HG02884 (cell line): ENCODE results near the gene IPPK.
"Not testable (repeated sequence)": the region's sequence is repeated elsewhere in the genome, so short reads cannot be mapped to it uniquely, and the experiment has no call there.

Experiments
- ATAC-seq: cut with Tn5 transposase; IDR thresholded peaks from one replicate; pipeline ENCODE4 v1.9.1; 2021; ENCODE audit warnings: mild to moderate bottlenecking, moderate library complexity; ENCODE audit not compliant: unreplicated experiment

Gene IPPK

DNA sequence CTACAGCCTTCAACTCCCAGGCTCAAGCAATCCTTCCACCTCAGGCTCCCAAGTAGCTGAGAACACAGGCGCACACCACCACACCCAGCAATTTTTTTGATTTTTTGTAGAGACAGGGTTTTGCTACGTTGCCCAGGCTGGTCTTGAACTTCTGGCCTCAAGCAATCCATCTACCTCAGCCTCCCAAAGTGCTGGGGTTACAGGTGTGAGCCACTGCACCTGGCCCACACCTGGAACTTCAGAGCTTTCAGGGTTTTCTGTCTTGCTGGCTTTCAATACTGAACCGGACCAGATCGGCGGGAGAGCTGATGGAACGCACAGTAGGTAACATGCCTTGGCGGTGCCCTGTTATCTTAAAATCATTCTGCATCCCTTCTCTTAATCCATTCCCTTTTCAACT lies 30.8 kb downstream of the IPPK start:
- no peak for ATAC-seq

DNA sequence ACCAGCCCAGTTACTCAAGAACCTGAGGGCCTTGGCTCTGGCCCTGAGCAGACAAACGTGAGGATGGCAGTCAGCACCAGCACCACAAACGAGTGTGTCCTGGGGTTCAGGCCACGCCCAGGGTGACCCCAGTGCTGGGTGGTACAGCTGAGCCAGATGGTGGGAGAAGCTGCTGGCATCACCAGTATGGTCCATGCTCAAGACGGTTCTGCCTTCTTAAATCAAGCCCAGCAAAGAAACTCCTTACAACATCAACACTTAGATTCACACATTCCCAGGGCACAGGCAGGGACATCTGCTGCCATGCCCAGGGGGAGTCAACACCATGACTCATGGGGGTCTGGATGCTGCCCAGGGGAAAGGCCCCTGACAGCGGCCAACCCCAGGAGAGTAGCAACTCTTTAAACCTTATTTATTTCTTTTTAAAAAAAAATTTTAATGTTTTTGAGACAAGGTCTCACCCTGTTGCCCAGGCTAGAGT lies 31.3 kb downstream of the IPPK start:
- no peak for ATAC-seq

DNA sequence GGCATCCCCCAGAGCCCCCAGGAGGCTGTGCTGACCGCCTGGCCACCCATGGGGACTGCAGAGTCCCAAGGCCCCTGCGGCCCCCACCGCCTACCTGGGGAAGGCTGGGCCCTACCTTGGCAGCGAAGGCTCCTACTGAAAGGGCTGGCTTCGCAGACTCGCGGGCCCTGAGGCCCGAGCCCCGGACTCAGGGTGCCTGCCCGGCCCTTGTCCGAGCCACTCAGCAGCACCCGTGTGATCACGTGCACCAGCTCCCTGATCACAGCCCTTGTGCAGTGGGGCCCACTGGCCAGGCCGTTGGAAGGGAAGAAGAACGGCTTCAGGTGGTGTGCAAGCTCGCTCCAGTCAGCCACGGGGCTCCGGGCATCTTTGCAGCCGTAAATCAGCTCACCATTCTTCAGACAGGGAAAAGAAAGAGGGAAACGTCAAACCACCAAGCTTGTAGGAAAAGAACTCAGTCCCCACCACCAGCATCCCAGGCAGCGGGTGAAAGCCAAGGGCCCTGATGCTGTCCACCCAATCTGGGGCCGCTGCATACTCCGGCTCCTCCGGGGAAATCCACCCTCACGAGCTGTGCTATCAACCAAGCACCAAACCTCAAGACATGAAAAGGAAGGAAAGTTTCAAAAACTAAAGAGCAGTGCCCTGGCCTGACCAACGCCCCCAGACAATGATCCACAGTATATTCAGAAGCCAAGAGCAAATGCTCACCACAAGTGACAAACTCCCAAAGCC lies 31.9 kb downstream of the IPPK start:
- ATAC-seq = no peak

DNA sequence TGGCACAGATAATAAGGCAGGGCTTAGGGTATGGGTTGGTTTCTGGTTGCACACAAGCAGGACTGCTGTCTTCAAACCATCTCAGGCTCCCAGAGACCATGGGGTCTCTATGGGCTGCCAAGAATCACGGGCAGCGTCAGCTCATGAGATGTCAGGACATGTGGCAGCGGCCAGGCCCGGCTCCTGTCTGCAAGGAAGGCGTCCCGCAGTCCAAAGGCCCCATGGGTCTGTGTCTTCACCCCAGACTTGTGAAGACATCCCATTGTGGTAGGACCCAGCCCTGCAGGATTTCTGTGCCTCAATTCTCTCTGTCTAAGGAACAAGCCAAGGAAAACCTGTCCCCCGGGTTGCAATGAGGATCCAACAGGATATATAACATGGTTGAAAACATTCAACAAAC lies 32.6 kb downstream of the IPPK start:
- no peak for ATAC-seq

DNA sequence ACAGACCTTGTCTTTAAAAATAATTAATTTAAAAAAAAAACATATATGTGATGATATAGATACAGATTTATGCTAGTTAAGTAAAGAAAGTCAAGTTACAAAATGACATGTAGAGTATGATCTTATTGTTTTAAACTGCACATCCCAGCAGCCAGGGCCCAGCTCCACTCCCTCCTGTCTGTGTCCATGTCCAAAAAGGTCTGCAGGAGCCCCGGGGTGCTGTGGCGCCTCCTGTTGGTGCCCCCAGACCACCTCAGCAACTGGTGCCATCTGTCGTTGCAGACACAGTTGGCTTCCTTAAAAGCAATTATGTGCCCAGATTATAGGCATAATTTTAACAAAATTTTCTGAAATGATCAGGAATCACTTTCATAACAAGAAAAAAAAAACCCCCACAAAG lies 33.3 kb downstream of the IPPK start:
- ATAC-seq = no peak

DNA sequence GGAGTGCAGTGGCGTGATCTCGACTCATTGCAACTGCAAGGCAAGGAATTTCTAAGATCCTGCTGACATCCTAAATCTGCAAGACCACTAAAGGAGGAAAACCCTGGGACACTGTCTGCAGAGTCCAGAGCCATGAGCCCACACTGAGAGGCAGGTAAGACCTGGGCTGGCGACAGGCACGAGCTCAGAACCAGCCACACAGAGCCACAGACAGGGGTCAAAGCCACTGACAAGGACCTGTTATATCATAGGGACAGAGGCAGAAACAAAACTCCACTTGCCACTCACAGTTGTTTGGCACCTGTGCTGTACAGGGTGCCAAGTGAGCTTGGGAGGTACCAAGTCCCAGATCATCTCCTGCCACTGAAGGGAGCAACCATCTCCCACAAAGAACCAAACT lies 34.2 kb downstream of the IPPK start:
- ATAC-seq = no peak

DNA sequence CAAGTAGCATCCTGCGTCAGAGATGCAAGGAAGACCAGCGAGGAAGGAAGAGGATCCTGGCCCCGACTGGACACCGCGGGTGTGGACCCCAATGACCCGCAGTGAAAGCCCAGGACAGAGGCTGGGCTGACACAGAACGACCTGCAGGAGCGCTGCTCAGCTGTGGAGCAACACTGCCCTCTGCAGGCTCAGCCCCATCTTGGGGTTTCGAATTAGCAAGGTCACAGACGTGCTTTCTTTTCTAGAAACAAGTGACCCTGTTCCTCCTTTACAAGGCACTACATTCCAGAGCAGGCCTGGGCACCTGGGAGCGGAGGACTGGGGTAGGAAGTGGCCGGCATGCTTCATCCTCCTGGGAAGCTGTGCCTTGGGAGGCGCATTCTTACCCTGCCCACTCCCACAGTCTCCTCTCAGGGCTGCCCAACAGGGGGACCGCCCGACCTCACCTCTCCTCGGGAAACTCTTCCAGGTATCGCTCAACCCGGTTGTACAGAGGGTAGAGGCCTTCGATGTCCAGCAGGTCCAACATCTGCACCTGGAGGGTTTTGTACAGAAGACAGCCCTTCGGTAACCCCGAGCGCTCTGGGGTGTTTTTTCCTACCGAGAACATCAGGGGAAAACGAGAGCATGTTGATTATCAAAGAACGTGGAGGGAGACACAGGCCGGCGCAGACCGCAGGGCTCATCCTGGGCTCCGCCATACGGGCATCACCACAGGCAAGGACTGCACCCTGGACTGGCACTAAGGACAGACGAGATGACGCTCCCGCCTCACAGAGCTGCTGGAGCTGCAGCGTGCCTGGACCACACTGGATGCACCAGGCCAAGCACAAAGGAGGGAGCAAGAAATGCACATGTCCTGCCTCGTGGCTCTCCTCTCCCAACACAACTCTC lies 35.0 kb downstream of the IPPK start:
- no peak for ATAC-seq

DNA sequence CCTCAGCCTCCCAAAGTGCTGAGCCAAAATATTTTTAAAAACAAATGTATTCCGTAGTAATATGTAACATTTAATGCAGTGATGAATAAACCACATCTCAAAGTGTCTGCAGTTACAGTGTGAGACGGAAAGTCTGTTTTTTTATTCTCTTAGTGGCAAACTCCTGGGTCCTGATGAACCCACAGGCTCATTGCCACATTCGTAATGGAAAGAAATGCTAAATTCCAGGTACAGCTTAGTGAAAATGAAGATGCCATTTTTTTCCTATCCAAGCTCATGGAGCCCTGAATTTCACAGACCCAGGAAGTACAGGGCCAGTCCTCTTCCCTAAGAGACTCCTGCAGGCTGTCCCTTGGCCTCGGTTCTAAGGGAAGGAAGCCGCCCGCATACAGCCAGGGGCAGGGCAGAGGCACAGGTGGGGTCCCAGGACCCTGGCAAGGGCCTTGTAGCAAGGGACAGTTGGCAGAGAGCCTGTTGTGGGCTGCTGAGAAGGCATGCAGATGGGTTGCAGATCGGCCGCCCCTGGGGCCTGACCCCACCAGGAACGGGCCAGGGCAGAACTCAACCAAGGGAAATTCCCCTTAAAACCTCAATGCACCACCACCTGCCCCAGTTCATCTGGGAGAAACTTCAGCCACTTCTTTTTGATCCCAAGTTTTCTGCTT lies 36.2 kb downstream of the IPPK start:
- ATAC-seq = no peak

DNA sequence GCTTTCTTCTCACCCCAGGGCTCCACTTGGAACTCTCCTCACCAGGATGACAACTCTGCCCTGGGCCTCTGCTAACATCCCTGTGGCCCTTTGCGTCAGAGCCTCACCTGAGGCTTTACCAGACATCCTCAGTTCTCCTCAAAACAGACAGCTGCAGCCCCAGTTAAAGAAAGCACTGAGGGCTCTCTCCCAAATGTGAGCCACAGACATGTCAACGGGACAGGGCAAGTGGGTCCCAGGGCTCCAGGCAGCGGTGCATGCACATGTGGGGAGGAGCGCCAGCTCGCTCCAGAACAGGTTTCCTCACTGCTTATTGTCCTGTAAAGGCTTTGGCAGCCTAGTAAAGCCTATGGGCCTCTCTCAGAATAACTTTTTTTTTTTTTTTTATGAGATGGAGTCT lies 37.3 kb downstream of the IPPK start:
- ATAC-seq = no peak

DNA sequence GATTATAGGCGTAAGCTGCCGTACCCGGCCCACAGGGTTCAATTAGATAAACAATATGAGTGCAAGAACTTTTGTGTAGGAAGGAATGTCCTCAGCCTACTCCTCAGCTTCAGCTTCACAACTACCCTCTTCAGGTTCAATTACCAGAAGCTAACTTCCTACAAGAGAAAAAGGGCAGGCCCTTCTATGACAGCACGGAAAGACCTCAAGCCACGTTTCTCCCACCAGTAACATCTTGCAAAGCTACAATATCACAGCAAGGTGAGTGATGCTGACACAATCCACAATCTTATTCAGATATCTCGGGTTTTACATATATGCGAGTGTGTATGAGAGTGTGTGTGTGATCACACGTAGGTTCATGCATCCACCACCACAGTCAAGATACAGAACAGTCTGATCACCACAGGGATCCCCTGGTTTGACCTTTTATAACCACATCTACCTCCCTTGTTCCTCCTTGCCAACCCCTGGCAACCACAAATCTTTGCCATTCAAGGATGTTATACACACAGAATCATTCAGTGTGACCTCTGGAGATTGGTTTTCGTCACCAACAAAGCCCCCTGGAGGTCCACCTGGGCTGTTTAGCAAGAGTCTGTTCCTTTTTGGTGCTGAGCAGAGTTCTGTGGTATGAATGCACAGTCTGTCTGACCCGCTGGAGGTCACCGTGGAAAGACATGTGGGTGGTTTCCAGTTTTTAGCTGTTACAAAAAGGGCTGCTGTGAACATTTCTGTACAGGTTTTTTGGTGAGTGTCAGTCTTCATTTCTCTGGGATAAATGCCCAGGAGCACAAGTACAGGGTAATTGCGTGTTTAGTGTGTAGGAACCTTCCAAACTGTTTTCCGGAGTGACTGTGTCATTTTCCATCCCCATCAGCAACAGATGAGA lies 38.2 kb downstream of the IPPK start:
- no peak for ATAC-seq

DNA sequence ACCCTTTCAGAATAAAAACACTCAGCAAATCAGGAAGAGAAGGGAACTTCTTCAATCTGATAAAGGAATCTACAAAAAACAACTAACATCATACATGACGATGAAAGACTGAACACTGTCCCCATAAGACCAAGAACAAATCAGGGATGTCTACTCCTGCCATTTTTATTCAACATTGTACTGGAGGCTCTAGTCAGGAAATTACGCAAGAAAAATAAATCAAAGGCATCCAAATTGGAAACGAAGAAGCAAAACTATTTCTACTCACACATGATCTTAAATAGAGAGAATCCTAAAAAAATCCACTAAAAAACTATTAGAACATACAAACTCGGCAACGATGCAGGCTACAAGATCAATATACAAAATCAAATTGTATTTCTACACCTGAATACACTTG lies 42.3 kb downstream of the IPPK start:
- no peak for ATAC-seq

DNA sequence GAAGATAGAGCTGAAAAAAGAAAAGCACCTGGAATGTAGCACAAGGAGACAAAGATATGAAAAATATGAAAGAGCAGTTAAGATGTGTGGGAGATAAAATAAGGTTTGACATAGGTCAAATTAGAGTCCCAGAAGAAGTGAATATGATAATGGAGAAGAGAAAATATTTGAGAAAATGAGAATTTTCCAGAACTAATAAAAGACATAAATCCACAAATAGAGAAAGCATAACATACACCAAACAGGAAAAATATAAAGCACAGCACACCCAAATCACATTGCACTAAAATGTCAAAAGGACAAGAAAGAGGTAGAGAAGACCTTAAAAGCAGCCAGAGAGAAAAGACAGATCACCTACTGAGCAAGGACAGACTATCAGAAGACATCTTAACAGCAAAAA lies 43.4 kb downstream of the IPPK start:
- ATAC-seq = no peak

DNA sequence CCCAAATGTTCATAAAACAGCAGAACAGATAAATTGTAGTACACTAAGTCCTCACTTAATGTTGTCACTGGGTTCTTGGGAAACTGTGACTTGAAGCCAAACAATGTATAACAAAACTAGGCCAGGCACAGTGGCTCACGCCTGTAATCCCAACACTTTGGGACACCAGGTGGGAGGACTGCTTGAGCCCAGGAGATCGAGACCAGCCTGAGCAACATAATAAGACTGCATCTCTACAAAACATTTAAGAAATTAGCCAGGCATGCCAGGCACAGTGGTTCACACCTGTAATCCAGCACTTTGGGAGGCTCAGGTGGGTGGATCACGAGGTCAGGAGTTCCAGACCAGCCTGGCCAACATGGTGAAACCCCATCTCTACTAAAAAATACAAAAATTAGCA lies 46.0 kb downstream of the IPPK start:
- not testable (repeated sequence) for ATAC-seq

DNA sequence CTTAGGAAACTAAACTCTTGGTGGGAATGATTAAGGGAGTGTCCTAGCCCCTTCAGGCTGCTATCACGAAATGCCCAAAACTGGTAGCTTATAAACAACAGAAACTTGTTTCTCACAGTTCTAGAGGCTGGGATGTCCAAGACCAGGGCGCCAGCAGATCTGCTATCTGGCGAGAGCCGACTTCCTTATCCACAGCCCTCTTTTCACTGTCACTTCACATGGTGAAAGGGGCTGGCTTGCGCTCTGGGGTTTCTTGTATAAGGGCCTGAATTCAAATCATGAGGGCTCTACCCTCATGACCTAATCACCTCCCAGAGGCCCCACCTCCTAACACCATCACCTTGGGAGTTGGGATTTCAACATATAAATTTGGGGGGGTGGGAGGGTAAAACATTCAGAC lies 49.1 kb downstream of the IPPK start:
- no peak for ATAC-seq

DNA sequence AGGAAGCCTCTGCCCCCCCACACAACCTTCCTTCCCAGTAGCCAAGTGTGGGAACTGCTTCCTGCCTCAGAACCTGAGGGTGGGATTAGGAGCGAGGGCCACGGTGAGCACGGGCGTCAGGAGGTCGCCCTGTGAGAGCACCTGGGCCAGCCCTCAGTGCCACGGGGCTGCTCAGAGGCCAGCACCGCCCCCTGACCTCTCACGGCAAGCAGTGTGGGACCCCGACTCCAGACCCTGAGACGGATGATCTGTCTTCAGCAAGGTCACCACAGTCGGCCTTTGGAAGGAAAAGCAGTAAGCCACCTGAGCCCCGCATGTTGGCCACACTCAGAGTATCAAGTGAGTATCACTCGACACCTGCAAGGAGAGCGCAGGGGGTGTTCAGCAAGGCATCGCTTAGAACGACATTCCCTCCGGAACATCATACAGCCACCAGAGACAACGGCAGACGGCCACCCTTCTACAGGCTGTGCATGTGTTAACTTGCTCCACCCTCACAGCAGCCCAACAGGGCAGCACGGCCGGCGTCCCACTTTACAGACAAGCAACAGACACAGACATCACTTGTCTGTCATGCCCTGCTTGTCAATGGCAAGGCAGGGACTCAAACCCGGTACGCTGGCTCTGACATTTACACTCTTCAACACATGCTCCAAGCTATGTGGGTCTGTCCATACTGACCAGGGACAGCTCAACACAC lies 50.2 kb downstream of the IPPK start:
- ATAC-seq = no peak

DNA sequence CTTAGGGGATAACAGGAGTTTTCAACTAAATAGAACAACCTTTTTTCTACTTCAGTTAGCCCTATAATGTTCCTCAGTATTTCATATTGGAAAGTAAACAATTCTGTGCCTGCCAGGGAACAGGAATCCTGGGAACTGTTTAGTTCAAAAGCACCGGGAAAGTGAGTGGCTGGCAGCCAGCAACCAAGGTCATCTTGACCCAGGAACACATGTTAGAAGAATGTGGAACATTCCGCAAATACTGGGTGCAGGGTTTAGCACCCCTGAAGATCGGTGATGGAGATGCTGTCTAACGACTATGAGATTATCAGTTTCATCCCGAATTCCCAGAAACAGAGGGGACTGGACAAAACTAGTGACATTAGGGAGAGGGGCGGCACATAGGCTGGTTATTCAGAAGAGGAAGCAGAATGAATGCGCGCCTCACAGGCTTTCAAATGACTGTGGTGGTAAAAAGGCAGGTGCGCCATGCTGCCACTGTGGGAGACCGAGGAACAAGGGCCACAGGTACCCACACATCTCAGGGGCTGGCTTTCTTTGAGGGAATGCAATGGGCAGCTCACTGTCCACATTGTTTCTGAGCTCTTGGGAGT lies 51.2 kb downstream of the IPPK start:
- ATAC-seq = no peak

DNA sequence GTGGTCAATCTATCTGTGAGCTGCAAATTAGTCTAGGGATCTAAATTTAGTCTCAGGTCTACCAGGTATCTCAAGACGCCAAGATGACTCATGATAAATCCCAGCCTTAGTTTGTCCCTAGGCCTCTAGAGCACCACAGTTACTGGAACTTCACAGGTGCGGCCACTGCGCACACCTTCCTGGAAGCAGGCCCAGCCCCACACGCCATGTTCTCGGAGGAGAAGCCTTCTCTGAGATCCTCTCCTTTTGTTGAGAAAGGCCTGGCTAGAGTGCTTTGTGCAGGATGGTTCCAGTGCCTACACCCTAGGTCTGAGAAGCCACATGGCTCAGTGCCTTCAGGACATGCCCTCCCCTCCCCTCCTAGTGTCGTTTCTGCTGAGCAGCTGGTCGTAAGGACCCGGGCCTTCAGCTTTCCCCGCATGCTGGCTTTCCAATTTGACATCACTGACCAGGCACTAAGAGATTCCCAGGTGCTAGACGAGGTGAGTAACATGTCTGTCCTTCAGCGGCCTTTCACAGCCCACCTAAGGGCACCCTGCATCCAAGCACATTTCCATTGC lies 51.9 kb downstream of the IPPK start:
- ATAC-seq = no peak

DNA sequence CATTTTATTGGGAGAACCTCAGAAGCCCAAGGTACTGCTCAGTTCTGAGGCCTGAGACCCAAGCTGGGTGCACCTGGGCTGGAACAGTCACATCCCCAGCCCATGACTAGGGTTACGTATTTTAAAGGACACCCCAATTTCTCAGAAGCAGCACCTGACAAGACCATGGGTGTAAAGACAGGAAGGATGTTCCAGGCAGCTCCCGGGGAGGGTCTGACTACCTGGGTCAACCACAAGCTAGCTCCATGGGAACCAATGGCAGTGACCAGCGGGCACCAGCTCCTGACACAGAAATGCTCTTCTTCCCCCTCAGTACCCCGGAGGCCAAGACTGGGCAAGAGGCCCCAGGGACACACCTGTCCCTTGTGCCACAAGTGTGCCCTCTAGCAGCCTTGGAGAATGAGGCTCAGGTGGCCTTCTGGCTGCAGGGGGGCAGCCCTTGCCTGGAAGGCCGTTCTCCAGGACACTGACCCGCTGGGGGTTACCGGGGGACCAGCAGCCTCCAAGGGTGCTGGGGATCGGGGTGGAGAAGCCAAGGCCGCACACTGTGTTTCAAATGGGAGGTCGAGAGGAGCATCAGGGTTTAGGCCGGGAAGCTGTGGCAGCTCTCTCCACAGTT lies 52.6 kb downstream of the IPPK start:
- ATAC-seq = no peak

DNA sequence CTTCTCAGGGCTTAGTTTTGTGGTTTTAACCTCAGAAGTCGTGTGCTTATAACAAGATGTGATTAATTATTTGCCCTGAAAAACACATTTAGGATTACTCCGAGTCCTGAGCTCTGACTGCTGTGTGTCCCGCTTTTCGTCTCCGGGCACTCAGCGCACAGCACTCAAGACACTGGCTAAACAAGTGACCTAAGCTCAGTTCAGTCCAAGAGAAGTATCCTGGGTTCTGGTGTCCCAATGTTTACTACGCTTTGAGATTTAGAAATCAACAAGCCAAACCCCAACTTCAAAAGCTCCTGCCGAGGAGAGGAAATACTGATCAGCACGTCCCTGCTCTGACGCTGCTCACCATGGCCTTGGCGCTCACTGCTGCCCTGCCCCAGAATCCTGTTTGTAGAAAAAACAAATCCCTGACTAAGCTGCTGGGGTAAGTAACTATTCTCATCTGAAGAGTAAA lies 53.2 kb downstream of the IPPK start:
- no peak for ATAC-seq
